Activated naive CD8-positive, alpha-beta T cell treated with anti-CD3 and anti-CD28 coated beads, Interleukin-2, amount 50 U/mL, for 24 hours (primary cell): ENCODE measurements around the gene SLC9A5.
A peak's percentile ranks its signal among the peaks of the same experiment; 100 is the strongest.

Source experiments
- ATAC-seq: fragments of 150-1000 bp; cut with Tn5 transposase; one replicate; pipeline ENCODE4 v1.10.0; 2021
- DNase-seq: peaks from one replicate; pipeline ENCODE4 v3.0.0; 2021
- H3K27ac Mint-ChIP-seq: one replicate; pipeline ENCODE4 v1.8.0; 2021; ENCODE audit warnings: mild to moderate bottlenecking, mixed read lengths
- H3K27me3 Mint-ChIP-seq: one replicate; pipeline ENCODE4 v1.8.0; 2021; ENCODE audit warnings: mixed read lengths
- H3K36me3 Mint-ChIP-seq: one replicate; pipeline ENCODE4 v1.8.0; 2021; ENCODE audit warnings: low read depth, mixed read lengths
- H3K4me1 Mint-ChIP-seq: one replicate; pipeline ENCODE4 v1.8.0; 2021; ENCODE audit warnings: mixed read lengths
- H3K4me3 Mint-ChIP-seq: one replicate; pipeline ENCODE4 v1.8.0; 2021; ENCODE audit warnings: mild to moderate bottlenecking, moderate library complexity, mixed read lengths
- H3K9me3 Mint-ChIP-seq: one replicate; pipeline ENCODE4 v1.8.0; 2021; ENCODE audit warnings: mixed read lengths

The SLC9A5 gene

GRCh38 chr16:67229906-67230808 is 18.6 kb upstream of the SLC9A5 start:
- no peak overlapping the region for H3K27ac Mint-ChIP-seq
- no peak for ATAC-seq
- H3K27me3 Mint-ChIP-seq: peaks cover 3% of the 10 kb centered on the region
- H3K36me3 Mint-ChIP-seq: peaks cover 47% of the 10 kb centered on the region
- no peak for DNase-seq
- H3K4me1 Mint-ChIP-seq: peaks cover 30% of the 10 kb centered on the region
- no peaks in the 10 kb centered on the region for H3K9me3 Mint-ChIP-seq
- peak overlapping the region; percentile 6 for H3K4me3 Mint-ChIP-seq

GRCh38 chr16:67230809-67231660 is 17.7 kb upstream of the SLC9A5 start:
- H3K27me3 Mint-ChIP-seq: peaks cover 3% of the 10 kb centered on the region
- no peaks in the 10 kb centered on the region for H3K9me3 Mint-ChIP-seq
- peak overlapping the region; percentile 29 for H3K27ac Mint-ChIP-seq
- peaks cover 49% of the 10 kb centered on the region for H3K36me3 Mint-ChIP-seq
- no peak for DNase-seq
- no peak overlapping the region for H3K4me3 Mint-ChIP-seq
- no peak for ATAC-seq
- H3K4me1 Mint-ChIP-seq: peaks cover 23% of the 10 kb centered on the region

- H3K4me3 Mint-ChIP-seq: no peak overlapping the region
- no peak for DNase-seq
- peaks cover 5% of the 10 kb centered on the region for H3K4me1 Mint-ChIP-seq
- no peaks in the 10 kb centered on the region for H3K27me3 Mint-ChIP-seq
- no peak overlapping the region for H3K27ac Mint-ChIP-seq
- no peak for ATAC-seq
- no peaks in the 10 kb centered on the region for H3K9me3 Mint-ChIP-seq
- peaks cover 62% of the 10 kb centered on the region for H3K36me3 Mint-ChIP-seq
These were observed 15.2 kb upstream of the SLC9A5 start for GRCh38 chr16:67233596-67233995.

GRCh38 chr16:67234180-67234597 is 14.6 kb upstream of the SLC9A5 start:
- Mint-ChIP-seq H3K4me3 (no peak overlapping the region), H3K4me1 (peaks cover 5% of the 10 kb centered on the region), H3K27ac (no peak overlapping the region), H3K9me3 (no peaks in the 10 kb centered on the region), H3K36me3 (peaks cover 61% of the 10 kb centered on the region), H3K27me3 (no peaks in the 10 kb centered on the region)
- no peak for ATAC-seq
- no peak for DNase-seq

- Mint-ChIP-seq H3K4me1 (peaks cover 6% of the 10 kb centered on the region), H3K36me3 (peaks cover 50% of the 10 kb centered on the region), H3K9me3 (no peaks in the 10 kb centered on the region), H3K27me3 (no peaks in the 10 kb centered on the region), H3K27ac (peak overlapping the region; percentile 75), H3K4me3 (no peak overlapping the region)
- no peak for DNase-seq
- ATAC-seq: peak; percentile 18
These were observed 12.8 kb upstream of the SLC9A5 start for GRCh38 chr16:67235816-67236562.

- Mint-ChIP-seq H3K4me3 (no peak overlapping the region), H3K9me3 (no peaks in the 10 kb centered on the region), H3K27me3 (no peaks in the 10 kb centered on the region), H3K36me3 (peaks cover 45% of the 10 kb centered on the region), H3K27ac (peak overlapping the region; percentile 75), H3K4me1 (peaks cover 14% of the 10 kb centered on the region)
- DNase-seq (peak; percentile 87), ATAC-seq (peak; percentile 75)
These were observed 12.0 kb upstream of the SLC9A5 start for GRCh38 chr16:67236563-67237395.

GRCh38 chr16:67237396-67238277 is 11.1 kb upstream of the SLC9A5 start:
- H3K4me3 Mint-ChIP-seq: no peak overlapping the region
- peaks cover 42% of the 10 kb centered on the region for H3K36me3 Mint-ChIP-seq
- no peak for ATAC-seq
- no peak overlapping the region for H3K27ac Mint-ChIP-seq
- H3K9me3 Mint-ChIP-seq: no peaks in the 10 kb centered on the region
- no peaks in the 10 kb centered on the region for H3K27me3 Mint-ChIP-seq
- no peak for DNase-seq
- H3K4me1 Mint-ChIP-seq: peaks cover 21% of the 10 kb centered on the region

- H3K36me3 Mint-ChIP-seq: peaks cover 40% of the 10 kb centered on the region
- no peak overlapping the region for H3K4me3 Mint-ChIP-seq
- ATAC-seq (no peak), DNase-seq (no peak)
- H3K27ac Mint-ChIP-seq: no peak overlapping the region
- no peaks in the 10 kb centered on the region for H3K9me3 Mint-ChIP-seq
- H3K27me3 Mint-ChIP-seq: no peaks in the 10 kb centered on the region
- H3K4me1 Mint-ChIP-seq: peaks cover 25% of the 10 kb centered on the region
These were observed 10.6 kb upstream of the SLC9A5 start for GRCh38 chr16:67238278-67238575.

- no peak for DNase-seq
- no peaks in the 10 kb centered on the region for H3K9me3 Mint-ChIP-seq
- H3K4me3 Mint-ChIP-seq: no peak overlapping the region
- no peak for ATAC-seq
- no peak overlapping the region for H3K27ac Mint-ChIP-seq
- H3K36me3 Mint-ChIP-seq: peaks cover 36% of the 10 kb centered on the region
- H3K4me1 Mint-ChIP-seq: peaks cover 32% of the 10 kb centered on the region
- no peaks in the 10 kb centered on the region for H3K27me3 Mint-ChIP-seq
These were observed 9.8 kb upstream of the SLC9A5 start for GRCh38 chr16:67238806-67239470.

GRCh38 chr16:67240506-67240905 is 8.3 kb upstream of the SLC9A5 start:
- ATAC-seq: no peak
- H3K27ac Mint-ChIP-seq: no peak overlapping the region
- H3K36me3 Mint-ChIP-seq: peaks cover 32% of the 10 kb centered on the region
- H3K4me3 Mint-ChIP-seq: no peak overlapping the region
- H3K9me3 Mint-ChIP-seq: no peaks in the 10 kb centered on the region
- DNase-seq: no peak
- H3K27me3 Mint-ChIP-seq: no peaks in the 10 kb centered on the region
- H3K4me1 Mint-ChIP-seq: peaks cover 47% of the 10 kb centered on the region

- no peak for DNase-seq
- Mint-ChIP-seq H3K4me1 (peaks cover 48% of the 10 kb centered on the region), H3K9me3 (no peaks in the 10 kb centered on the region), H3K36me3 (peaks cover 28% of the 10 kb centered on the region), H3K27me3 (no peaks in the 10 kb centered on the region), H3K27ac (peak overlapping the region; percentile 50), H3K4me3 (no peak overlapping the region)
- ATAC-seq: no peak
These were observed 7.5 kb upstream of the SLC9A5 start for GRCh38 chr16:67241008-67241900.

- Mint-ChIP-seq H3K27me3 (no peaks in the 10 kb centered on the region), H3K36me3 (peaks cover 20% of the 10 kb centered on the region), H3K4me3 (no peak overlapping the region), H3K9me3 (no peaks in the 10 kb centered on the region), H3K4me1 (peaks cover 47% of the 10 kb centered on the region), H3K27ac (peak overlapping the region; percentile 70)
- no peak for DNase-seq
- no peak for ATAC-seq
These were observed 6.5 kb upstream of the SLC9A5 start for GRCh38 chr16:67242138-67242730.
